ENCODE measurements around the gene CNNM2. TPM values are rescaled to one million over a fixed set of nuclear protein-coding genes. Genes with fewer than 3 reads are reported as not detected.

The CNNM2 gene
- total RNA-seq: 1 to 10 TPM; 4.7 to 4.9 TPM

GRCh38 chr10:102917962-102918816 lies at the start of gene CNNM2:
Gene CNNM2, plus strand, starts transcription at chr10:102918294. Its CDS starts 187 bp downstream, at chr10:102918481.
- POLR2A ChIA-PET: interaction anchor here (0.6 to 1.8 kb wide), 5 partner anchors 14 to 275 kb away, joined by 3 to 6 read pairs (median 3); partner anchors contain the start of gene NT5C2
- CTCF ChIA-PET: interaction anchor here (0.6 to 3.0 kb wide), 21 partner anchors 8 to 331 kb away, joined by 3 to 40 read pairs (median 4); no protein-coding TSS in a partner anchor

- POLR2A ChIA-PET: no interaction called here
- CTCF ChIA-PET: no interaction called here
These were observed 49.2 kb upstream of the CNNM2 start for GRCh38 chr10:102868911-102869257.

DNA sequence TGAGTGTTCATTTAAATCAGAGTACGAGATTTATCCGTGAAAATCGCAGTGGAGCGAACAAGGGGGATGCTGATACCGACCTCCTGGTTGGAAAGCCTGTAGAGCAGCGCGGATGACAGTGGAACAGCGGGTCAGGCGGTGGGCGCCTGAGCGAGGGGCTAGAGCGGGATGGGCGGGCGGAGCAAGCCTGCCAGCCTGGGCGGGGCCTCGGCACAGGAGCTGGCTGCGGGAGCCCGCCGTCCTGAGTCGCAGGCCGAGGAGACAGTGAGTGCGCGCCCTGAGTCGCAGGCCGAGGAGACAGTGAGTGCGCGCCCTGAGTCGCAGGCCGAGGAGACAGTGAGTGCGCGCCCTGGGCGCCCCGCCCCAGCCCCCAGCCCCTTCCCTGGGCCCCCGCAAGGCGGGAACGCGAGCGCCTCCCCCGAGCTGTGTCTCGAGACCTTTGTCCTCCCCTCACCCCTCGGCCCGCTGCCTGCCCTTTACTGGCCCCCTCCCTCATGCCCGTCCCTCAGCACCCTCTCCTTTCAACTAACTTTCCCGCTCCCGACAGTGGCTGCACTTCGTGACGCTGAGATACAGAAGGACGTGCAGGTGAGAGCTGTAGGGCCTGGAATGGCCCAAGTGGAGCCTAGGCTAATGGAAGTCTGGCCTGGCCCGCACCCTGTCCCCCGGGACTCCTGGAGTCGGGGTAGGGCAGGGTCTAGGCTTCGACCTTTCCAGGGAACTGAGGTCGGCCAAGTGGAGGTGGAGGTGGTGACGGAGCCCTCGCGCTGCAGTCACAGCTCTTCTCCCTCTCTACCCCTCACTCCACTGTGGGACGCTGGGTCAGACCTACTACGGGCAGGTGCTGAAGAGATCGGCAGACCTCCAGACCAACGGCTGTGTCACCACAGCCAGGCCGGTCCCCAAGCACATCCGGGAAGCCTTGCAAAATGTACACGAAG lies 48.6 kb upstream of the CNNM2 start, which contains the start of gene AS3MT:
TSS of gene AS3MT (plus strand) at position 213 of the 941 bp plus-strand sequence. CDS start at position 336, 123 bp downstream.
- CTCF ChIA-PET: no interaction called here
- POLR2A ChIA-PET: no interaction called here

- POLR2A ChIA-PET: no interaction called here
- CTCF ChIA-PET: interaction anchor here (0.6 kb wide), 1 partner anchor 32 kb away, joined by 3 read pairs; no protein-coding TSS in a partner anchor
These were observed 47.9 kb upstream of the CNNM2 start for GRCh38 chr10:102870221-102870620.

GRCh38 chr10:102872163-102872562 lies 45.9 kb upstream of the CNNM2 start:
- POLR2A ChIA-PET: no interaction called here
- CTCF ChIA-PET: no interaction called here

DNA sequence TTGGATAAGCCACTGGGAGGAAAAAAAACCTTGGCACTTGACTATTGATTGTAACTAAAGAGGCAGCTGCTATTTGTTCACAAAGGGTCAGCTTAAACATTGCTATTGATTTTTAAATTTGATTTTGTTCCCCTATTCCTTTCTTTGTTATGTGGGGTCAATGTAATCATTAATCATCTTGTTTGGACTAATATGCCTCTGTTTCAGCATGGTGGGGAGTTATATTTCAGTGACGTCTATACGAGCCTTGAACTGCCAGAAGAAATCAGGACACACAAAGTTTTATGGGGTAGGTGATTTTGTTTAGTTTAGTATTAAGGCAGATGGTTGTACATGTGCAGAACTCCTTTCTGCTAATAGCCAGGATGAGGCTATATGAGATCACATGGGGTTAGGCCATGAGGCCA lies 41.3 kb upstream of the CNNM2 start:
- CTCF ChIA-PET: no interaction called here
- POLR2A ChIA-PET: no interaction called here

DNA sequence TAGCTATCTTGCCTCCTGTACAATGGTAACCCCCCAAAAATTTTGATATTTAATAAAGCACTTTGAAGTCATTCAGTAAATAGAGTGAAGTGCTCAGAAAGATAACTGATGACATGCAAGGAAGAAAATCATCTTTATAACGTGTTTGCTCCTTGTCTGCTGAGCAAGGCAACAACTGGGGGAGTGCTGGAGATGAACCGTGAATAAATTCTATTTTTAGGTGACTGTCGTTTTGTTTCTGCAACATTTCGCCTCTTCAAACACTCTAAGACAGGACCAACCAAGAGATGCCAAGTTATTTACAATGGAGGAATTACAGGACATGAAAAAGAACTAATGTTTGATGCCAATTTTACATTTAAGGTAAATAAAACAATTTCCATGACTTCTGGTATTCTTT lies 39.5 kb upstream of the CNNM2 start:
- ChIA-PET POLR2A (no interaction called here), CTCF (no interaction called here)

- ChIA-PET POLR2A (no interaction called here), CTCF (no interaction called here)
These were observed 37.8 kb upstream of the CNNM2 start for GRCh38 chr10:102880256-102880655.

DNA sequence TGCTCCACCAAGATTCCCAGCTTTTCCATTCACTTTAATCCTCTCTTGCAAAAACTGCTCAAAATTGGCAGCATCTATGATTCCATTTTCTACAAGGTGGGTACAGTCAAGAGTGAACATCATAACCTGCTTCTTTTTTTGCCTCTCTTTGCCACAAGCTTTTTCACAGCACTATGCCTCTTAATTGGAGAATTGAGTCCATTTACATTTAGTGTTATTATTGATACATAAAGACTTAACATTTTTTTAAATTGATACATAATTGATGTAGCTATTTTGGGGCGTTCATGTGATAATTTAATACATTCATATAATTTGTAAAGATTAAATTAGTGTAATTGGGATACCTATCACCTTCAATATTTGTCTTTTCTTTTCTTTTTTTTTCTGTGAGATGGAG lies 30.0 kb upstream of the CNNM2 start:
- POLR2A ChIA-PET: no interaction called here
- CTCF ChIA-PET: no interaction called here

- ChIA-PET CTCF (no interaction called here), POLR2A (no interaction called here)
These were observed 23.5 kb upstream of the CNNM2 start for GRCh38 chr10:102894466-102895213.

DNA sequence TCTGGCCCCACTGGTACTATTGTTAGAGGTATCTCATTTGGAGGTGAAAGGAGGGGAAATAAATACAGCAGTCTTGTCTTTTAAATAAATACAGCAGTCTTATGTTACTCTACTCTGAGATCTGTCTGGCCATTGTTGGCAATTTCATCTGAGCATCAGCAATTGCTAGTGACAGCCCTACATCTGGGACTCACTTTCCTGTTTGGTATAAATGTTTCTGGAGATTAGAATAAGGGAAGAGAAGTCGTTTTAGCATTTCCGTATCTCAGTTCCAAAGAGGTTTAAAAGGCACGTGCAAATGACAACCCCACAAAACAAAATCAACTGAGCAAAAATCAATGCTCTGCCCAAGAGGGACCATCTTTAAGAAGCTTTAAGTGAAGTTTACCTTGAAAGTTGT lies 18.1 kb upstream of the CNNM2 start:
- POLR2A ChIA-PET: no interaction called here
- CTCF ChIA-PET: no interaction called here

DNA sequence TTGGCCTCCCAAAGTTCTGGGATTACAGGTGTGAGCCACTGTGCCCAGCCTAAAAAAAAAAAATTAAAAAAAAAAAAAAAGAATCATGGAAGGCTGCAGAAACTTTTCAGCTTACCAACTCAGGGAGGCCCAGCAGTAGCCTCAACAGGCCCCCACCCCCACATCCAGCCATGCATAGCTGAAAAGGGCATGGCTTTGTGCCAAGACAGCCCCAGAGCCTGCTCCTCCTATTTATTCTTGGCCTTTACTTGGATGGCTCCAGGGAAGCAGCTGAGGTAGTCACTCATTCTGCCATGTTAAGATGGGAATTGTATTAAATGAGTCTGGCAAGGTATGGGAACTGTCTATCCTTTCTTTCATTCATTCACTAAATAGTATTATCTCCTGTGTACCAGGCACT lies 13.7 kb upstream of the CNNM2 start:
- CTCF ChIA-PET: interaction anchor here (1.4 kb wide), 1 partner anchor 68 kb away, joined by 6 read pairs; the partner anchor contains the start of gene CYP17A1
- POLR2A ChIA-PET: interaction anchor here (0.7 kb wide), 1 partner anchor 374 kb away, joined by 3 read pairs; no protein-coding TSS in a partner anchor

- POLR2A ChIA-PET: no interaction called here
- CTCF ChIA-PET: no interaction called here
These were observed 11.6 kb upstream of the CNNM2 start for GRCh38 chr10:102906507-102906906.

- ChIA-PET CTCF (interaction anchor here (0.7 to 1.1 kb wide), 3 partner anchors 12 to 243 kb away, joined by 3 to 5 read pairs (median 3); no protein-coding TSS in a partner anchor), POLR2A (interaction anchor here (0.6 kb wide), 1 partner anchor 370 kb away, joined by 4 read pairs; no protein-coding TSS in a partner anchor)
These were observed 3.3 kb upstream of the CNNM2 start for GRCh38 chr10:102914781-102915180.

DNA sequence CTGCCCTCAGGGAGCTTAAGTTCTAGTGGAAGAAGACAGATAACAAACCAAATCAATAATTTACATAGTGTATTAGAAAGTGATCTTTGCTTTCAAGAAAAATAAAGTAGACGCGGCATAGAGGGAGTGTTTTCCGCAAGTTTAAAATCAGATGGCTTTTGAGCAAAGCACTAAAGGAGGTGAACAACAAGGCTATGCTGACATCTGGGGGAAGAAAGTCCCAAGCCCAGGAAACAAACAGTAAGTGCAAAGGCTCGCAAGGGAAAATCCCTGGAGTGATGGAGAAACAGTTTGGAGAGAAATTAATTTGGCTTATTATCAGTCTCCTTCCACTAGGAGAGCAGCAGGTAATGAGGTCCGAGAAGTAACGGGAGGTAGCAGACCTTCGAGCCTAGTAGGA lies 1.9 kb upstream of the CNNM2 start:
- POLR2A ChIA-PET: no interaction called here
- CTCF ChIA-PET: interaction anchor here (2.3 to 3.0 kb wide), 3 partner anchors 139 to 154 kb away, joined by 6 to 40 read pairs (median 15); no protein-coding TSS in a partner anchor

GRCh38 chr10:102917314-102917961 lies 656 bp upstream of the CNNM2 start:
- CTCF ChIA-PET: interaction anchor here (0.6 to 3.0 kb wide), 22 partner anchors 9 to 331 kb away, joined by 3 to 40 read pairs (median 4); no protein-coding TSS in a partner anchor

DNA sequence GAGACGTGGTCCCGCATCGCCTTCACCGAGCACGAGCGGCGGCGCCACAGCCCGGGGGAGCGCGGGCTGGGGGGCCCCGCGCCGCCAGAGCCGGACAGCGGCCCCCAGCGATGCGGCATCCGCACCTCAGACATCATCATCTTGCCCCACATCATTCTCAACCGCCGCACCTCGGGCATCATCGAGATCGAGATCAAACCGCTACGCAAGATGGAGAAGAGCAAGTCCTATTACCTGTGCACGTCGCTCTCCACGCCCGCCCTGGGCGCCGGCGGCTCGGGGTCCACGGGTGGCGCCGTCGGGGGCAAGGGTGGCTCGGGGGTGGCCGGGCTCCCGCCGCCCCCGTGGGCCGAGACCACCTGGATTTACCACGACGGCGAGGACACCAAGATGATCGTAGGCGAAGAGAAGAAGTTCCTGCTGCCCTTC lies 737 bp downstream of the CNNM2 start:
- CTCF ChIA-PET: interaction anchor here (0.9 to 3.0 kb wide), 8 partner anchors 16 to 330 kb away, joined by 3 to 40 read pairs (median 6); no protein-coding TSS in a partner anchor
- POLR2A ChIA-PET: interaction anchor here (0.6 to 1.8 kb wide), 2 partner anchors 82 to 273 kb away, joined by 5 to 6 read pairs; no protein-coding TSS in a partner anchor

More at GRCh38 chr10:102917314-102917961, 656 bp upstream of the CNNM2 start:
- POLR2A ChIA-PET: interaction anchor here (0.8 to 1.8 kb wide), 4 partner anchors 15 to 276 kb away, joined by 3 to 5 read pairs (median 3); partner anchors contain the start of gene NT5C2

GRCh38 chr10:102919246-102919959 lies 1.3 kb downstream of the CNNM2 start:
- POLR2A ChIA-PET: interaction anchor here (0.5 to 1.8 kb wide), 2 partner anchors 183 to 274 kb away, joined by 3 to 5 read pairs; no protein-coding TSS in a partner anchor
- CTCF ChIA-PET: no interaction called here

Data from activated CD8-positive, alpha-beta memory T cell treated with anti-CD3 and anti-CD28 coated beads for 36 hours (primary cell).